Cardiac muscle cell (in vitro differentiated cells and primary cell): ENCODE measurements around the gene SULT4A1. TPM values are rescaled to one million over a fixed set of nuclear protein-coding genes. Genes with fewer than 3 reads are reported as not detected.

ENCODE experiments used
- DNase-seq, 2 donors: peaks; one replicate each; pipeline versions ENCODE4 v3.0.0 to v3.0.0-alpha.2; 2010 to 2017; ENCODE audit warnings: low read depth in 1 of 2, low spot score in 1 of 2
- H3K27ac ChIP-seq: fragments of 200-600 bp; sonication (generic); 2 replicates; pipeline ENCODE4 v1.5.1; 2016
- H3K27me3 ChIP-seq: fragments of 200-600 bp; sonication (generic); 2 replicates; pipeline ENCODE4 v1.6.0; 2016; ENCODE audit warnings: control low read depth
- H3K36me3 ChIP-seq: fragments of 200-600 bp; sonication (generic); 2 replicates; pipeline ENCODE4 v1.5.1; 2016; ENCODE audit warnings: control low read depth
- H3K4me1 ChIP-seq: fragments of 200-600 bp; sonication (generic); 2 replicates; pipeline ENCODE4 v1.8.1; 2017; ENCODE audit warnings: low read depth, mild to moderate bottlenecking, mixed run types
- H3K4me3 ChIP-seq: fragments of 200-600 bp; sonication (generic); 2 replicates; pipeline ENCODE4 v1.5.1; 2016; ENCODE audit warnings: mild to moderate bottlenecking
- H3K9me3 ChIP-seq: fragments of 200-600 bp; sonication (generic); 2 replicates; pipeline ENCODE4 v1.5.1; 2017; ENCODE audit warnings: low read depth, mild to moderate bottlenecking, control low read depth
- CTCF ChIP-seq: IDR thresholded peaks from 2 replicates; pipeline ENCODE4 v1.5.1; 2012; ENCODE audit warnings: low read depth, mild to moderate bottlenecking, low read length
- polyA plus RNA-seq: library from polyadenylated mRNA; unstranded; fragments of >200 nt; fragmentation: Nextera tagmentation; extraction: Ambion mirVana; gene quantifications from 2 replicates; pipeline ENCODE4 v1.2.1, GENCODE V29; 2016
- total RNA-seq: library from RNA; depleted of rRNA; stranded (reverse); fragments of >200 nt; gene quantifications from 2 replicates; pipeline ENCODE4 v1.2.3, GENCODE V29; 2016

SULT4A1 gene
- total and polyA plus RNA-seq, 2 experiments from 2014 or later = 1.3 to 3.2 TPM

- Histone ChIP-seq H3K27me3 (no peaks in the 10 kb centered on the region), H3K4me1 (no peaks in the 10 kb centered on the region), H3K9me3 (no peaks in the 10 kb centered on the region), H3K27ac (no peak overlapping the region), H3K36me3 (no peaks in the 10 kb centered on the region), H3K4me3 (no peak overlapping the region)
- TF ChIP-seq CTCF = no peak
- DNase-seq = no peak
Measured at GRCh38 chr22:43853328-43853931, 8.9 kb downstream of the SULT4A1 start.

DNA sequence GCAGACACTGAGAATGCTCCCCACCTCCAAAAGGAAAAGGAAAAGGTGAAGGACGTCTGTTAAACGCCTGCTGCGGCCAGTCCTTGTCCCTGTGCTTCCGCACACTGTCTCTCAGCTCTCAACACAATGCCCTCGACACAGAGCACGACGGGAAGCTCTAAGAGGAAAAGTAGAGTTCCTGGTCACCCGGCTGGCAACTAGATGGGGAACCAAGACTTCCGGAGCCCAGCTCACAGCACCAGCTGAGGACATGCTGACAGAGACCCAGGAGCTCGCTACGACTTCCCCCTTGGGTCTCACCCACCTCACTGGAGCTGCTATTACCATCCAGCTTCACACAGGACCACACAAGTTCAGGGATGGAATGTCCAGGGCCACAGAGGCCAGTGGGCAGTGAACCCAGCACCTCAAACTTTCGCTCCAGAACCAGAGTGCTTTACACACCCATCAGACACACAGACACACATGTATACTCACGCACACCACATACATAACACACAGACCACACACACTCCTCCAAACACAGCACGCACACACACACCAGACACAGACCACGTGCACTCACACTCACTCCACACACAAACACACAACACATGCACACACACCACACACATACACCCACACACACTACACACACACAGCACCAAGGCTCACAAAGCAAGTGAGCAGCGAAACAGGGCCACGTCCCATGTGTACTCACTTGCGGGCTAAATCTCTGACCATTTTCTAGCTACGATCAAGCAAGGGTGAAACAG is 9.6 kb downstream of the SULT4A1 start:
- no peaks in the 10 kb centered on the region for H3K4me1 ChIP-seq
- H3K27me3 ChIP-seq = no peaks in the 10 kb centered on the region
- no peak overlapping the region for H3K4me3 ChIP-seq
- no peak overlapping the region for H3K27ac ChIP-seq
- no peak for TF ChIP-seq CTCF
- H3K36me3 ChIP-seq = no peaks in the 10 kb centered on the region
- no peak for DNase-seq
- no peaks in the 10 kb centered on the region for H3K9me3 ChIP-seq

DNA sequence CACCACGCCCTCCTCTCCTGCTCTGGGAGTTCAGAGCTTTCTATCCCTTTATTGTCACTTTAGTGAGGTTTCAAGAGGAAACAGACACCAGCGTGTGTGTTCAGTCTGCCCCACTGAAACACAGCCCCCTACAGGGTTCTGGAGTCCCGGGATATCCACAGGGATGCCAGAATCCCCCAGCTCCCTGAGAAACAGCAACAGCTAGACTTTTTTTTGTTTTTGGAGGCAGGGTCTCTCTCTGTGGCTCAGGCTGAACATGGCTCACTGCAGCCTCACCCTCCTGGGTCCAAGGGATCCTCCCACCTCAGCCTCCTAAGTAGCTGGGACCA is 10.4 kb downstream of the SULT4A1 start:
- Histone ChIP-seq H3K27me3 (no peaks in the 10 kb centered on the region), H3K36me3 (no peaks in the 10 kb centered on the region), H3K4me1 (no peaks in the 10 kb centered on the region), H3K9me3 (no peaks in the 10 kb centered on the region), H3K4me3 (no peak overlapping the region), H3K27ac (no peak overlapping the region)
- no peak for DNase-seq
- no peak for TF ChIP-seq CTCF

- no peaks in the 10 kb centered on the region for H3K36me3 ChIP-seq
- no peaks in the 10 kb centered on the region for H3K9me3 ChIP-seq
- no peak for DNase-seq
- TF ChIP-seq CTCF = no peak
- H3K27ac ChIP-seq = no peak overlapping the region
- no peaks in the 10 kb centered on the region for H3K27me3 ChIP-seq
- no peaks in the 10 kb centered on the region for H3K4me1 ChIP-seq
- H3K4me3 ChIP-seq = no peak overlapping the region
Measured at GRCh38 chr22:43851058-43851978, 11.0 kb downstream of the SULT4A1 start.

GRCh38 chr22:43850529-43850928 is 11.8 kb downstream of the SULT4A1 start:
- Histone ChIP-seq H3K36me3 (no peaks in the 10 kb centered on the region), H3K4me1 (no peaks in the 10 kb centered on the region), H3K4me3 (no peak overlapping the region), H3K27ac (no peak overlapping the region), H3K27me3 (no peaks in the 10 kb centered on the region), H3K9me3 (no peaks in the 10 kb centered on the region)
- no peak for DNase-seq
- no peak for TF ChIP-seq CTCF
